K562 (cell line): Measurements from ENCODE around the gene CHRNA3. TPM values are rescaled to one million over a fixed set of nuclear protein-coding genes. Genes with fewer than 3 reads are reported as not detected.

Source experiments
- DPF2 ChIP-seq: fragments of 450-650 bp; IDR thresholded peaks from 2 replicates; pipeline ENCODE4 v1.6.1; 2016
- E2F6 ChIP-seq, 2 experiments: IDR thresholded peaks; 2 replicates each; pipeline ENCODE4 v1.6.1; 2011; ENCODE audit warnings: borderline replicate concordance in 1 of 2, control low read depth in 1 of 2, low read depth in 1 of 2, low read length in 1 of 2, mild to moderate bottlenecking in 1 of 2, mixed read lengths in 1 of 2, moderate library complexity in 1 of 2; ENCODE audit not compliant: insufficient read depth in 1 of 2, insufficient read length in 1 of 2, poor library complexity in 1 of 2, severe bottlenecking in 1 of 2; ENCODE audit errors: extremely low read depth in 1 of 2
- HMGN3 ChIP-seq: IDR thresholded peaks from 2 replicates; pipeline ENCODE4 v1.6.1; 2011; ENCODE audit warnings: borderline replicate concordance, low read depth, mild to moderate bottlenecking, mixed read lengths, low read length; ENCODE audit not compliant: insufficient read length; ENCODE audit errors: extremely low read depth
- HNRNPH1 ChIP-seq: fragments of 200-400 bp; formaldehyde crosslinking; optimal IDR thresholded peaks from 2 replicates; pipeline ENCODE3; 2017; ENCODE audit warnings: low read depth, mild to moderate bottlenecking, low read length, moderate library complexity
- ILF3 ChIP-seq: fragments of 450-650 bp; IDR thresholded peaks from 2 replicates; pipeline ENCODE4 v1.6.1; 2018; ENCODE audit warnings: antibody characterized with exemption, mild to moderate bottlenecking, moderate library complexity, borderline replicate concordance
- L3MBTL2 ChIP-seq: fragments of 450-650 bp; IDR thresholded peaks from 2 replicates; pipeline ENCODE4 v1.6.1; 2016; ENCODE audit warnings: mild to moderate bottlenecking, moderate library complexity
- NFYB ChIP-seq: IDR thresholded peaks from 2 replicates; pipeline ENCODE4 v1.6.1; 2011; ENCODE audit warnings: mild to moderate bottlenecking, moderate library complexity; ENCODE audit not compliant: insufficient read length; ENCODE audit errors: extremely low read depth
- NR0B1 ChIP-seq: fragments of 450-650 bp; IDR thresholded peaks from one replicate; pipeline ENCODE4 v1.6.1; 2018; ENCODE audit warnings: mild to moderate bottlenecking, moderate library complexity; ENCODE audit not compliant: partially characterized antibody
- NUFIP1 ChIP-seq: fragments of 450-650 bp; IDR thresholded peaks from 2 replicates; pipeline ENCODE4 v1.6.1; 2018; ENCODE audit not compliant: partially characterized antibody
- PHF8 ChIP-seq: fragments of 200-600 bp; sonication (generic); IDR thresholded peaks from 2 replicates; pipeline ENCODE4 v1.6.1; 2012; ENCODE audit warnings: mixed run types, mild to moderate bottlenecking, inconsistent platforms, low read length, moderate library complexity, borderline replicate concordance
- PRMT5 ChIP-seq: sonication (generic); formaldehyde crosslinking; IDR thresholded peaks from 2 replicates; pipeline ENCODE4 v1.5.0; 2020; ENCODE audit warnings: missing genetic modification reagents
- PYGO2 ChIP-seq: fragments of 450-650 bp; IDR thresholded peaks from 2 replicates; pipeline ENCODE4 v1.6.1; 2016; ENCODE audit warnings: mild to moderate bottlenecking, missing genetic modification characterization, moderate library complexity, missing compliant biosample characterization
- RFX7 ChIP-seq: fragments of 250-450 bp; sonication (Bioruptor Pico); IDR thresholded peaks from 2 replicates; pipeline ENCODE4 v1.5.1; 2021; ENCODE audit warnings: mild to moderate bottlenecking
- RREB1 ChIP-seq: fragments of 250-450 bp; sonication (Bioruptor Pico); IDR thresholded peaks from 2 replicates; pipeline ENCODE4 v1.4.0; 2020
- SIN3A ChIP-seq, 2 experiments: fragments of 150-350 bp in 1 of 2; IDR thresholded peaks; 2 replicates each; pipeline ENCODE4 v1.6.1; 2011 to 2016; ENCODE audit warnings: borderline replicate concordance in 2 of 2, low read depth in 2 of 2, low read length in 2 of 2, mild to moderate bottlenecking in 2 of 2, moderate library complexity in 2 of 2; ENCODE audit not compliant: control insufficient read depth in 1 of 2
- TAF1 ChIP-seq: IDR thresholded peaks from 2 replicates; pipeline ENCODE4 v1.6.1; 2011; ENCODE audit warnings: mild to moderate bottlenecking, low read length, moderate library complexity; ENCODE audit not compliant: insufficient read depth, control insufficient read depth, severe bottlenecking; ENCODE audit errors: extremely low read depth
- ZFP1 ChIP-seq: fragments of 450-650 bp; formaldehyde crosslinking; IDR thresholded peaks from 2 replicates; pipeline ENCODE4 v1.4.0; 2020; ENCODE audit warnings: mild to moderate bottlenecking, mixed read lengths
- ZNF217 ChIP-seq: sonication (generic); formaldehyde crosslinking; IDR thresholded peaks from 2 replicates; pipeline ENCODE4 v1.8.0; 2022; ENCODE audit warnings: mild to moderate bottlenecking, missing genetic modification reagents
- polyA plus RNA-seq, 8 experiments: library from polyadenylated mRNA; depleted of rRNA in 4 of 8; stranded (reverse) in 5 of 8; unstranded in 3 of 8; fragments of >200 nt; fragmentation: Nextera tagmentation in 2 of 8; fragmentation: Illumina TruSeq in 1 of 8; extraction: Ambion mirVana in 2 of 8; extraction: Trizol in 1 of 8; gene quantifications; 2 replicates each; pipeline versions ENCODE4 v1.2.1 to v1.2.3, GENCODE V29; 2011 to 2014; ENCODE audit warnings: inconsistent platforms in 1 of 8, missing spikeins in 1 of 8
- total RNA-seq, 7 experiments: library from RNA; depleted of rRNA in 6 of 7; stranded (reverse); fragments of >200 nt in 6 of 7; fragmentation: Illumina TruSeq in 2 of 7; extraction: Trizol in 2 of 7; gene quantifications; 2 replicates each; pipeline versions ENCODE4 v1.2.1 to v1.2.3, GENCODE V29; 2011 to 2021; ENCODE audit warnings: low replicate concordance in 1 of 7

Gene CHRNA3
- total and polyA plus RNA-seq, 9 of the 15 experiments (the other 6 are each of a cell fraction or from before 2014, with no cell fraction given) = 0.01 TPM; not detected in 8

- peak; percentile 89 for TF ChIP-seq RREB1 (CRISPR knock-in tag)
- peak; percentile 63 for TF ChIP-seq L3MBTL2
- TF ChIP-seq TAF1 = peak; percentile 67
- no peak for TF ChIP-seq NFYB
- no peak for TF ChIP-seq ZFP1 (CRISPR knock-in tag)
- no peak for TF ChIP-seq HNRNPH1
- no peak for TF ChIP-seq RFX7 (CRISPR knock-in tag)
- TF ChIP-seq NR0B1 = no peak
- peak; percentile 80 to 89 for TF ChIP-seq E2F6 (IDR thresholded peaks at IDR 0.05; ENCODE audit: borderline replicate concordance in 1 of 2, extremely low read depth in 1 of 2, insufficient read depth in 1 of 2, insufficient read length in 1 of 2, low read depth in 1 of 2, low read length in 1 of 2, poor library complexity in 1 of 2, severe bottlenecking in 1 of 2)
- peak; percentile 66; the same call in 1 of the 2 replicates for TF ChIP-seq PHF8
- TF ChIP-seq ZNF217 = no peak
- no peak for TF ChIP-seq PYGO2 (tag)
- TF ChIP-seq DPF2 = peak; percentile 69; the same call in 1 of the 2 replicates
- TF ChIP-seq NUFIP1 = no peak
- no peak for TF ChIP-seq PRMT5 (CRISPR knock-in tag)
- no peak for TF ChIP-seq ILF3
- TF ChIP-seq SIN3A (IDR thresholded peaks at IDR 0.05; ENCODE audit: borderline replicate concordance in 2 of 2, control insufficient read depth in 1 of 2, low read depth in 2 of 2, low read length in 2 of 2) = 0 out of 4 replicates have a peak, but pooled peaks of 1 of the 2 experiments have one; percentile 40
- TF ChIP-seq HMGN3 = peak; percentile 58
These were observed 55.5 kb downstream of the CHRNA3 start, which contains the start of gene CHRNA5 (continued) for GRCh38 chr15:78565097-78565950.
